Neural cell (in vitro differentiated cells): ENCODE data around the gene DLX6. TPM values are rescaled to one million over a fixed set of nuclear protein-coding genes. Genes with fewer than 3 reads are reported as not detected.
A peak's percentile ranks its signal among the peaks of the same experiment; 100 is the strongest.

Source experiments
- H2AFZ ChIP-seq: fragments of 200-600, 300-800 bp; sonication (generic), shearing (Covaris generic); 2 replicates; pipeline ENCODE4 v1.6.0; 2014; ENCODE audit warnings: low read depth, mild to moderate bottlenecking, antibody characterized with exemption, low read length, moderate library complexity
- H3F3A ChIP-seq: fragments of 200-600 bp; shearing (Covaris generic); 2 replicates; pipeline ENCODE4 v1.6.1; 2016; ENCODE audit warnings: mild to moderate bottlenecking, moderate library complexity, mixed read lengths, antibody characterized with exemption, low read length; ENCODE audit not compliant: insufficient read depth, poor library complexity, severe bottlenecking
- H3K27ac ChIP-seq: fragments of 200-600, 300-800 bp; sonication (generic), shearing (Covaris generic); 2 replicates; pipeline ENCODE4 v1.5.1; 2014; ENCODE audit warnings: mild to moderate bottlenecking, low read length, moderate library complexity
- H3K27me3 ChIP-seq: fragments of 300-800, 200-600 bp; sonication (generic), shearing (Covaris generic); 2 replicates; pipeline ENCODE4 v1.6.0; 2014; ENCODE audit warnings: mild to moderate bottlenecking, low read depth, low read length, moderate library complexity; ENCODE audit not compliant: insufficient read depth
- H3K36me3 ChIP-seq: fragments of 300-800, 200-600 bp; sonication (generic), shearing (Covaris generic); 2 replicates; pipeline ENCODE4 v1.5.1; 2014; ENCODE audit warnings: mild to moderate bottlenecking, antibody characterized with exemption, low read length, moderate library complexity; ENCODE audit not compliant: insufficient read depth
- H3K4me2 ChIP-seq: fragments of 300-800, 200-600 bp; sonication (generic), shearing (Covaris generic); 2 replicates; pipeline ENCODE4 v1.6.0; 2014; ENCODE audit warnings: mild to moderate bottlenecking, low read length
- H3K4me3 ChIP-seq: fragments of 300-800, 200-600 bp; sonication (generic), shearing (Covaris generic); 2 replicates; pipeline ENCODE4 v1.5.1; 2014; ENCODE audit warnings: mild to moderate bottlenecking, low read length, moderate library complexity
- H3K79me2 ChIP-seq: fragments of 200-600 bp; shearing (Covaris generic); replicated peaks from 2 replicates; pipeline ENCODE4 v1.6.0; 2014; ENCODE audit warnings: mild to moderate bottlenecking, low read length, moderate library complexity; ENCODE audit not compliant: insufficient read depth
- H3K9ac ChIP-seq: fragments of 300-800, 200-600 bp; sonication (generic), shearing (Covaris generic); 2 replicates; pipeline ENCODE4 v1.6.1; 2016; ENCODE audit warnings: mild to moderate bottlenecking, low read length, mixed read lengths
- H3K9me2 ChIP-seq: fragments of 200-600 bp; shearing (Covaris generic); 2 replicates; pipeline ENCODE4 v1.6.1; 2016; ENCODE audit warnings: mild to moderate bottlenecking, low read length, mixed read lengths; ENCODE audit not compliant: insufficient read depth
- H3K9me3 ChIP-seq: fragments of 200-600, 300-800 bp; sonication (generic), shearing (Covaris generic); 2 replicates; pipeline ENCODE4 v1.6.1; 2016; ENCODE audit warnings: mild to moderate bottlenecking, mixed run types, low read length, moderate library complexity, mixed read lengths
- H4K20me1 ChIP-seq: fragments of 200-600 bp; shearing (Covaris generic); 2 replicates; pipeline ENCODE4 v1.6.1; 2016; ENCODE audit warnings: mild to moderate bottlenecking, mixed run types; ENCODE audit not compliant: insufficient read depth
- EP300 ChIP-seq: fragments of 450-650 bp; conservative IDR thresholded peaks from 2 replicates; pipeline ENCODE4 v1.6.1; 2014; ENCODE audit warnings: antibody characterized with exemption, mild to moderate bottlenecking, moderate library complexity; ENCODE audit not compliant: poor library complexity, severe bottlenecking
- EZH2 ChIP-seq: fragments of 200-600, 300-800 bp; shearing (Covaris generic), sonication (generic); IDR thresholded peaks from 2 replicates; pipeline ENCODE4 v1.6.1; 2014; ENCODE audit warnings: antibody characterized with exemption, low read length, borderline replicate concordance, mild to moderate bottlenecking; ENCODE audit not compliant: insufficient read depth, poor library complexity, severe bottlenecking
- POLR2AphosphoS5 ChIP-seq: IDR thresholded peaks from 2 replicates; pipeline ENCODE4 v1.6.1; 2012
- RAD21 ChIP-seq: fragments of 450-650 bp; conservative IDR thresholded peaks from 2 replicates; pipeline ENCODE4 v1.6.1; 2014; ENCODE audit warnings: antibody characterized with exemption, mild to moderate bottlenecking, moderate library complexity
- REST ChIP-seq: IDR thresholded peaks from 2 replicates; pipeline ENCODE4 v1.6.1; 2012; ENCODE audit warnings: borderline replicate concordance
- TAF1 ChIP-seq: IDR thresholded peaks from 2 replicates; pipeline ENCODE4 v1.6.1; 2012; ENCODE audit warnings: low read depth
- polyA plus RNA-seq: library from polyadenylated mRNA; depleted of rRNA; stranded (reverse); fragments of >200 nt; gene quantifications from 2 replicates; pipeline ENCODE4 v1.2.3, GENCODE V29; 2014

Gene DLX6
- polyA plus RNA-seq, 1 donor from 2014 or later = 58.8 TPM

GRCh38 chr7:96996111-96996957 lies 9.0 kb upstream of the DLX6 start:
- no peaks in the 10 kb centered on the region for H3K9me3 ChIP-seq
- peaks cover 4% of the 10 kb centered on the region for H3F3A ChIP-seq
- H3K27me3 ChIP-seq = no peaks in the 10 kb centered on the region
- H3K9ac ChIP-seq = peak overlapping the region; percentile 99
- peak; percentile 9 for TF ChIP-seq EP300
- peak; percentile 24 for TF ChIP-seq POLR2AphosphoS5
- TF ChIP-seq REST = no peak
- no peak overlapping the region for H2AFZ ChIP-seq
- H3K4me2 ChIP-seq = peak overlapping the region; percentile 89
- peak overlapping the region; percentile 87 for H3K4me3 ChIP-seq
- peak overlapping the region; percentile 100 for H3K27ac ChIP-seq
- peaks cover 77% of the 10 kb centered on the region for H3K79me2 ChIP-seq
- H4K20me1 ChIP-seq = no peaks in the 10 kb centered on the region
- H3K36me3 ChIP-seq = no peaks in the 10 kb centered on the region
- H3K9me2 ChIP-seq = no peaks in the 10 kb centered on the region

GRCh38 chr7:96996958-96997511 lies 8.3 kb upstream of the DLX6 start:
- peaks cover 84% of the 10 kb centered on the region for H3K79me2 ChIP-seq
- H3F3A ChIP-seq = peaks cover 4% of the 10 kb centered on the region
- no peak overlapping the region for H2AFZ ChIP-seq
- TF ChIP-seq EP300 = no peak
- TF ChIP-seq RAD21 = no peak
- TF ChIP-seq REST = peak; percentile 60
- TF ChIP-seq TAF1 = peak; percentile 60
- no peak for TF ChIP-seq EZH2
- peak; percentile 3 for TF ChIP-seq POLR2AphosphoS5
- H4K20me1 ChIP-seq = no peaks in the 10 kb centered on the region
- peak overlapping the region; percentile 99 for H3K9ac ChIP-seq
- H3K4me2 ChIP-seq = peak overlapping the region; percentile 89
- H3K9me2 ChIP-seq = no peaks in the 10 kb centered on the region
- peak overlapping the region; percentile 87 for H3K4me3 ChIP-seq
- peaks cover 5% of the 10 kb centered on the region for H3K27me3 ChIP-seq
- peak overlapping the region; percentile 100 for H3K27ac ChIP-seq
- H3K36me3 ChIP-seq = no peaks in the 10 kb centered on the region
- H3K9me3 ChIP-seq = no peaks in the 10 kb centered on the region
